Lower leg skin (tissue), 3 donors: ENCODE data around the gene IL36RN.

Experiments
- POLR2A ChIP-seq, 2 donors: fragments of 450-650 bp; IDR thresholded peaks; one replicate each; pipeline ENCODE4 v1.6.1; 2016 to 2017; ENCODE audit warnings: antibody characterized with exemption in 2 of 2, mild to moderate bottlenecking in 1 of 2, moderate library complexity in 1 of 2
- TF ChIP-seq, protein P1 (sequence below), 3 donors: fragments of 450-650 bp; IDR thresholded peaks; one replicate each; pipeline ENCODE4 v1.5.1; 2016; ENCODE audit warnings: antibody characterized with exemption in 3 of 3, mild to moderate bottlenecking in 3 of 3, moderate library complexity in 2 of 3

DNA sequence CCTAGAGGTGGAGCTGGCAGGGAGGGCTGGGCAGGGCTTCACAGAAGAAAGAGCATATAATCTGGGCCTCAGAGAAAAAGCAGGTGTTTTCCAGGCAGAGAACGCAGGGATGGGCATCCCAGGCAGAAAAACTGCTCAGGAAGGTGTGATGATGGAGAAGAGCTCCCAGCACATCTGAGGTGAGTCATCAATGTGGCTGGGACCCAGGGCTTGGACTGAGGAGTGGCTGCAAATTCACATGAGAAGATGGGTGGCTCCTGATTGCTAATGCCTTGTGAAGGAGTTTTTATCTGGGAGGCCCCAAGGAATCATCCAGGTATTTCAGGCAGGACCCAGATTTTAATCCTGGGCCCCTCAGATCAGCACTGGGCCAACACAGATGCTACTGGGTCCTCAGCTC is 18.9 kb downstream of the IL36RN start:
- TF ChIP-seq, protein P1, sequence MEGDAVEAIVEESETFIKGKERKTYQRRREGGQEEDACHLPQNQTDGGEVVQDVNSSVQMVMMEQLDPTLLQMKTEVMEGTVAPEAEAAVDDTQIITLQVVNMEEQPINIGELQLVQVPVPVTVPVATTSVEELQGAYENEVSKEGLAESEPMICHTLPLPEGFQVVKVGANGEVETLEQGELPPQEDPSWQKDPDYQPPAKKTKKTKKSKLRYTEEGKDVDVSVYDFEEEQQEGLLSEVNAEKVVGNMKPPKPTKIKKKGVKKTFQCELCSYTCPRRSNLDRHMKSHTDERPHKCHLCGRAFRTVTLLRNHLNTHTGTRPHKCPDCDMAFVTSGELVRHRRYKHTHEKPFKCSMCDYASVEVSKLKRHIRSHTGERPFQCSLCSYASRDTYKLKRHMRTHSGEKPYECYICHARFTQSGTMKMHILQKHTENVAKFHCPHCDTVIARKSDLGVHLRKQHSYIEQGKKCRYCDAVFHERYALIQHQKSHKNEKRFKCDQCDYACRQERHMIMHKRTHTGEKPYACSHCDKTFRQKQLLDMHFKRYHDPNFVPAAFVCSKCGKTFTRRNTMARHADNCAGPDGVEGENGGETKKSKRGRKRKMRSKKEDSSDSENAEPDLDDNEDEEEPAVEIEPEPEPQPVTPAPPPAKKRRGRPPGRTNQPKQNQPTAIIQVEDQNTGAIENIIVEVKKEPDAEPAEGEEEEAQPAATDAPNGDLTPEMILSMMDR (IDR thresholded peaks at IDR 0.05): no peak
- no peak for TF ChIP-seq POLR2A (IDR thresholded peaks at IDR 0.05)
